Stimulated activated CD8-positive, alpha-beta memory T cell treated with anti-CD3 and anti-CD28 coated beads, Interleukin-4, amount 100 ng/mL, for 48 hours (primary cell): Measurements from ENCODE around the gene RAI1.

Experiments used
- DNase-seq: peaks from one replicate; pipeline ENCODE4 v3.0.0-alpha.2; 2020

The RAI1 gene

DNA sequence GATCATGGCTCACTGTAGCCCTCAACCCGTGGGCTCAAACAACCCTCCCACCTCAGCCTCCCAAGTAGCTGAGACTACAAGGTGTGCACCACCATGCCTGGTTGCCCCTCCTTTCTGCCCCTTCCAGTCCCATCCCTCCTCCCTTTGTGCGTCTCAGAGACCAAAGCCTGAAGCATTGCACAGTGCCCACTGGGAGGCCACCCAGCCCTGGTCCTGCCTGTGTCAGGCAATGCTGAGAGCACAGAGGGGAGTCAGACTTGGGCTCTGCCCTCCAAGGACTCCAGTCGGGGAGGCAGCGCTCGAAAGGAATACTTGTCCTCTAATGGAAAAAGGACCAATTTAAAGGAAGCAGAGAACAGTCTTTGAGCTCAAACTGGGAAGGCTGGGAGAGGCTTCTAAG, 20.4 kb downstream of the RAI1 start:
- no peak for DNase-seq

DNA sequence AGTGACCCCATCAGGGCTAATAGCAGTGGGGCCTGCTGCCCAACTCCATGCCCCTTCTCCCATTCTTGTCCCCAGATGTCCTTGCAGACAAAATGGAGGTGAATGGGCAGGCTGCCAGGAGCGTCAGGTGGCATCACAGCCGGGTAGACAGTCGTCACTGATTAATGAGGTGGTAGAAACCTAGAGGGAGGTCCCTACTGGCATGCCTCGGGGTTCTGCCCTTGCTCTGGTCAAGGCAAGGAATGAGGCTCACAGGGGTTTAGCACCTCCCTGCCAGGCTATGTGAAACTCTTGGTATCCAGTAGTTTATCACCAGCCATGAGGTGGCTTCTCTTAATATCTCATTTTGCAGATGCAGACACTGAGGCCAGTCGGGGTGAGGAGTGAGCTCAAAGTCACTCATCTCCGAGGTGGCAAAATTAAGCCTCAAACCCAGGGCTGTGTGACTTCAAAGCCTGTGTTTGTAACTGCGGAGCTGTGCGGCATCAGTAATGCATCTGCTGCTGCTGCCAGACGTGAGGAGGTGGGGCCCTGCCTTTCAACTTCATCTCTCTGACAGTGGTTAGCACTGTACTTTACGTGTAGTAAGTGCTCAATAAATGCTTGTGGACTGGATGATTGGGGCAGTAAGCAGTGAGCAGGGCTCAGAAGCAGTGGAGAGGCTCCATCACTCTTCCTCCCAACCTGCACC, 21.3 kb downstream of the RAI1 start:
- DNase-seq: no peak

DNA sequence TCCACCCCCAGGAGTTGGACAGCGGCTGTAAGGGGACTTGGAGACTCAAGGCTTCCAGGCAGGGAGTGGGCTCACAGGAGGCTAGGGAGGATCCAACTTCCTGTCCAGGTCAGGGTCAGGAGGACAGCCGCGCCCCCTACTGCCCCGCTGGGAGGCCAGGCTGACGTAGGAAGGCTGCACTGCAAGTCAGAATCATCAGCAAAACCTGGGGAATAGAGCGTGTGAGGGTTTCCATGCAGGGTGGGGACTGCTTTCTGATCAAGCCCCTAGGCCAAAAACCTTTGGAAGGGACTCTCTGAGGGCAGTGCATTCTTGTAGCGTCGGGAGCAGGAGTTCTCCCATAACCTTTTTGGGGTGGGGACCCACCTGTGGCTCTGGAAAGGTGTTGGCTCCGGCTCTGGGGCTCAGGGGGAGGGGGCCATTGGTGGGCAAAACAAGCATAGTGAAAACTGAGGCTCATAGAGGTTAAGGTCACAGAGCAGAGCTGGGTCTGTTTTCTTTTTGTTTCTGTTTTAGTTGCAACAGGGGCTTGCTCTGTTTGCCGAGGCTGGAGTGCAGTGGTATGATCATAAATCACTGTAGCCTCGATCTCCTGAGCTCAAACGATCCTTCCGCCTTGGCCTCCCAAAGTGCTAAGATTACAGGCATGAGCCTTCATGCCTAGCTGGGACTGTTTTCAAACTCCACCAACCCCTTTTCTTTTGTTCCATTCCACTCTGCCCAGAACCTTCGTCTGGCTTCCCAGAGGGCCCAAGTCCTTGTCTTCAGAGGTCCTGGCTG, 22.1 kb downstream of the RAI1 start:
- no peak for DNase-seq

DNA sequence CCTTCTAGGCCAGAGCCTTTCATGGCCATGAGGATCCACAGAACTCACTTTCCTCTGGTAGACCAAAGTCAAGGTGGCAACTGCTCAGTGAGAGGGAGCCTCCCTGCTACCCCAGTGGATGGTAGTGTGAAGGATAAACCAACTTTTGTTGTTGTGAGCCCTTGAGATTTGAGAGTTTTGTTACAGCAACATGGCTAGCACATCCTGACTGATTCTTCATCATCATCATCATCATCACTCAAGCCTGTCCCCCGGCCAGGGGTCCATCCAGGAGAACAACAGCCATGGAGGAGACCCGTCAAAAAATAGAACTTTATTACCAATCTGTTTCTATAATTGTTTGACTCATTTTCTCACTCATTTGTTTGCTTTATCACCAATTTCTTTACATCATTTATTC, 23.7 kb downstream of the RAI1 start:
- no peak for DNase-seq

DNA sequence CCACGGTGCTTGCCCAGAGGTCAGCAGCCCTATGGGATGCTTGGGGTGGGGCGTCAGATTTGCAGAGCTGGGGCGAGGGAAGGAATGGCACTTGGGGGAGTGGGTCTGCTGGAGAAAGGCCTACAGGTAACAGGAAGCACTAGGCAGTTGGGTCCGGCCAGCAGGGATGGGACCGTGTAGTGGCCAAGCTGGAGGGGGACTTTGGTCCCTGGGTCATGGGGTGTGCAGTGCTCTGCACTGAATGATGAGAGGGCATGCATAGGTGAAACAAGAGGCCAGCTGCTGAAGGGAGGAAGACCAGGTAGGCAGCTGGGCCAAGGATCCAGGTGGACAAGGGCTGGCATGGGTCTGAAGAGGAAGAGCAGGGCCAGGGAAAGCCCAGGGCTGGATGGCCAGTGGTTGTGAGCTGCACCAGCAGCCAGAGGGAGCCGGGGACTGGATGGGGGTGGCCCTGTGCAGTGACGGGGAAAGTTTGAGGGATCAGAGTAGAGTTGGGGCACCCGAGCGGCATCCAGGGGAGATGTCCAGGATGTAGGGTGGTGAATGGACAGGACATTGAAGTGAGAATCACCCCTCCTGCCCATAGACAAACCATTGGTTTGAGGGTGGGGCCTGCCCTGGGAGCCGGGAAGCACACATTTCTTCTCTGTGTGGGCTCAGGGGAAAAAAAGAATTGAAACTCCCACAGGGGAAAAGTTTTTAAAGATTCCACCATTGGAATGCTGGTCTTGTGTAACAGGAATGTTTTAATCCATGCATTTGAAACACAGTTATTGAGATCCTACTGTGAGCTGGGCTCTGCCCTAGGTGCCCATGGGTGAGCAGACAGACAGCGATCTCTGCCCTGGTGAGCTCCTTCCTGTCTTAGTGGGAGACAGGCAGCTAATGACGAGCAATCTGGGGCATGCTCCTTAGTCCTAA, 25.1 kb downstream of the RAI1 start:
- DNase-seq: no peak

DNA sequence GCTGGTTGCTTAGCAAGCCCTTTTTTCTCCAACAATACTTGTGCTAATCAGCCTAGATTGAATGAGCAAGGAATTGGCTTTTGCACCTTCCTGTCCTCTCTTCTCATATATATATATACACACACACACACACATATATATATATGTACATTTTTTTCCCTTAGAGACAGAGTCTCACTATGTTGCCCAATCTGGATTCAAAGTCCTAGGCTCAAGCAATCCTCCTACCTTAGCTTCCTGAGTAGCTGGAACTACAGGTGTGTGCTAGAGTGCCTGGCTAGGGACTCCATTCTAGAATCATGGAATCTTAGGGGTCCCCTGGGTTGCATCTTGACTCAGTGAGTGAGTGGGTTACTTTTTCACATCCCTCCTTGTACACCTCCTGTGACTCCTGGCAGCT, 27.0 kb downstream of the RAI1 start:
- no peak for DNase-seq

DNA sequence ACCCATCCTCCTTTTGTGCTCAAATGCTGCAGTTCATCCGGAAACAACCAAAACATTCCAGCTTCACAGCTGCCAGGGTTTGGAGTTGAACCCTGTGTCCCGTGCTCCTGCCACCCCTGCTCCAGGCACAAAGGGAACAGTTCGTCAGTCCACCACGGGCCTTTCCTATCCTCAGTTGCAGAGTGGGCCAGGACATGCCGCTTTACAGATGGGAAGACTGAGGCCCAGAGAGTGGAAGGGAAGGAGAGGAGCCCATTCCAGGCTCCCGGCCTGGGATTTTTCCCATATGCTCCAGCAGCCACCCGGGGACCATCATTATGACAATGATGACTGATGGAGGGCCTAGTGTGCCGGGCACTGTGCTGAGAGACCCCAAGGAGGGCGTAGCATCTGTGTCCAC, 27.6 kb downstream of the RAI1 start:
- no peak for DNase-seq

DNA sequence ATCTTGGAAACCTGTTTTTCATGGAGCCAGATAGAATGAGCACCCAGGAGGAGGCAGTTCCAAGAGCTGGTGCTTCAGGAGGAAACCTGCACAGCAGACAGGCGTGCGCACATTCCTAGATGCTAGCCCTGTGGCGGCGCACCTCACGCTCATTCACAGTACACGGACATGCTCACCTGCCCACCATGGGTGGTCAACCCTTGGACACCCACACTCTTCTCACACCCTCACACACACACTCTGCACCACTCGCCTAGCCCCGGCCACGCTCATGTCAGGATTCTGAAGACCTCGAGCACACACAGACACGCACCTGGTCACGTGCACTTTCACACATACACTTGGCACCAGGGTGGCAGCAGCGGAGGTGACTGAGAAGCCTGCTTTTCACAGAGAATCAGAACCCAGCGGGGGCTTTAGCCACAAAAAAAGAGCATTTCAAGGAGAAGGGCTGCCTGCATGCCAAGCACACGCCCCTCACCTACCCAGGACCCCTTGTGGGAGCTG, 28.6 kb downstream of the RAI1 start:
- DNase-seq: no peak

DNA sequence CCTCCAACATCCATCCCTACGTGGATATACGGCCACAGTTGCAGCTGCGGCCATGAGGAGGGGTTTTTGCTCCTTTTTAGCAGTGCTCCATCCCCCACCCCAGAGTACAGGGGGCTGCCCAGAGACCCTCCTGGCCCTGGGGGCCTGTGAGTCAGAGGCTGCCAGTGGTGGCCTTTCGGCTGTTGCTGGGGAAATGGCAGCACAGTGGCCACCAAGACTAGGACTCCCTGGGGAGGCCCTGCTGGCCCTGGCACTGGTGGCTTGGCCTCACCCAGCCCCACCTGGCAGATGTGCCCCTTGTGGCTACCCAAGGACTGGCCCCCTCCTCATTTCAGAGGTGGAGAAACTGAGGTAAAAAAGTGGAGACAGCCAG, 29.1 kb downstream of the RAI1 start:
- DNase-seq: no peak

DNA sequence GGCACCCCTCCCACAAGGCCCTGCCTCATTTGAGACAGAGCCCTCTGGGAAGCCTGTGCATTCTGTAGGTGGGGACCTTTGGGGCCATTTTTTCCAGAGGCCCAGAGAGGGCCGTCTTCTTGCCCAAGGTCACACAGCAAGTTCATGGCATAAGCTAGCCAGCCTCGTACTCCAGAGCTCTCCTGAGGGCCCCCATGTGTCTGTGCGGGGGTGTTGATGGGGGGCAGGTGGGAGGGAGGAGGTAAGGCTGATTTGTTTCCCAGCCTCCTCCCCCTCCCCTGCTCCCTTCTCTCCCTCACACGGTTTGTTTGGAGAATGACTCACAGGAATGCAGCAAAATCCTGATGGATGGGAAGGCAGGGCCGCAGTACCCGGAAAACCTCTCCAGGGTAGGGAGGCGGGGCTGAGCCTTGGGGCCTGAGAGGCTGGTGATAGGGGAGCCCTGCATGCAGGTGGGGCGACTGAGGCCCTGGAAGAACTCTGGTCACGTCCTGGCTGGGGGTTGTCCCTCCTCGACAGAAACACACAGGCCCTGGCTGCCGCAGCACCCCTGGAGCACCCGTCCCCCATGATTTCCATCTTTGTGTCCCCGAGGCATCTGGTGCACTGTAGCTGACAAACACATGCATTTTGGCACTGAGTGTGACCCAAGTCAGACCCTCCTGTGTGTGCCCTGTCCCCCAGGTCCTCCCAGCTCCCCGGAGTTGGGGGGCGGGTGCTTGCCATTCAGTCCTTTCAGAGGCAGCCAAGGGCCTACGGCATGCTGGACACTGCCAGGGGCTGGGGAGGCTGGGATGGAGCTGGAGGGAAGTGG, 29.7 kb downstream of the RAI1 start:
- DNase-seq: no peak

DNA sequence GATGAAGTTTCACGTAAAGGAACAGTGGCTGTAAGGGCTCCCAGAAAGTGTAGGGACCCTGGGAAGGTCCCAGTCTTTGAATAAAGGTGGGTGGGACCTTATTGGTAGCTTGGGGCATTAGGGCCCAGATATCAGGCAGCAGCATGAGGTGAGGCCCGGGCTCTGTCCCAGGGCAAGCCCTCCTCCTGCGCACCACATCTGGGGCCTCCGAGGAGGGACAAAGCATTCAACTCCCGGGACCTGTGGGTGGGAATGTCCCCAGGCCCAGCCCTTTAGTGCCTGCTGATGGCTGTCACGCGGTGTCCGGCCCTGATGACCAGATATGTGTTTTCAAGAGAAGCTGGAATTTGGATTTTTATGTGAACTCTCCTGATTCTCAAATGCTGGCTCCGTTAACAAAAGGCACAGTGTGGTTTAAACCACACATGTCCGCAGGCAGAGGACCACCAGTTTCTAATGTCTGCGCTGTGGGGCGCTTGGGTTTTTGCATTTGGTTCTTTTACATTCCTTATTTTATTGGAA, 30.4 kb downstream of the RAI1 start:
- no peak for DNase-seq

DNA sequence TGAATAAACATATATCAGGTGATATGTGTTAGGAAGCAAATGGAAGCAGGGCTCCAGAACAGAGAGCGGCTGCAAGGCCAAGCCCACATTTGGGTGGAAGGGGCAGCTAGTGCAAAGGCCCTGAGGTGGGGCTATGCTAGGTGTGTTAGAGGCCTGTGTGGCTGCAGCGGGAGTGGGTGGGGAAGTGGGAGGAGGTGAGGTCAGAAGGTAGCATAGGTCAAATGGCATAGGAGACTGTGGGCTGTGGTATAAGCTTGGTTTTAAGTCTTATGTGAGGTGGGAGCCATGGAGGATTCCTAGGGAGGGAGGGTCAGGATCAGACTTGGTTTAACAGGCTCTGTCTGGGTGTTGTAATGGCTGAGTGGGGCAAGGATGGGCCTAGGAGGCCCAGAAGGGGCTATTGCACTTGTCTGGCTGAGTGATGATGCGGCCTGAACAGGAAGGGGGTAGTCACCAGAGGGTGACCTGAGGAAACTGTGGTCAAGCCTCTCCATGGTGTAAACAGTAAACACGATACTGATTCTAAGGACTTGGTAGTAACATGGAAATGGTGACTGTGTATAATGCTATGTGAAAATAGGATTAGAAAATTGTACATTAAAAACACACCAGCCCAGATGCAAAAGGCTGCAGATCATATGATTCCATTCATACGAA, 31.1 kb downstream of the RAI1 start:
- DNase-seq: no peak

DNA sequence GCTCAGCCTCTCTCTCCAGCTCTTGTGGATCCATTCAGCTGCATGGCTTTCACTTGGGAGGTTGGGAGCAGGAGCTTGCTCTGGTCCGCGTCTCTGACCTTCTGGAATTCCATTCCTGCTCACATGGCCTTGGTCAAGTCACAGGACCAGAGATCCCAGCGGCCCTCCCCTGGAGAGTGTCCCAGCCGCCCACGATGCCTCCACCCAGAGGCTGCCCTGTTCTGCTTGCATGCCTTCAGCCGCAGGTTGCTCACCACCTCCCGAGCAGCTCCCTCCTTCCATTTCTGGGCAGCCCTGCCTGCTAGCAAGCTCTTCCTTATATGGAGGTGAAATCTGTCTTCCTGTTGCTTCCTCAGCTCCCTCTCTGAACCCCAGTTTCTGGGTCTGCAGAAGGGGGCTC, 32.6 kb downstream of the RAI1 start:
- no peak for DNase-seq

DNA sequence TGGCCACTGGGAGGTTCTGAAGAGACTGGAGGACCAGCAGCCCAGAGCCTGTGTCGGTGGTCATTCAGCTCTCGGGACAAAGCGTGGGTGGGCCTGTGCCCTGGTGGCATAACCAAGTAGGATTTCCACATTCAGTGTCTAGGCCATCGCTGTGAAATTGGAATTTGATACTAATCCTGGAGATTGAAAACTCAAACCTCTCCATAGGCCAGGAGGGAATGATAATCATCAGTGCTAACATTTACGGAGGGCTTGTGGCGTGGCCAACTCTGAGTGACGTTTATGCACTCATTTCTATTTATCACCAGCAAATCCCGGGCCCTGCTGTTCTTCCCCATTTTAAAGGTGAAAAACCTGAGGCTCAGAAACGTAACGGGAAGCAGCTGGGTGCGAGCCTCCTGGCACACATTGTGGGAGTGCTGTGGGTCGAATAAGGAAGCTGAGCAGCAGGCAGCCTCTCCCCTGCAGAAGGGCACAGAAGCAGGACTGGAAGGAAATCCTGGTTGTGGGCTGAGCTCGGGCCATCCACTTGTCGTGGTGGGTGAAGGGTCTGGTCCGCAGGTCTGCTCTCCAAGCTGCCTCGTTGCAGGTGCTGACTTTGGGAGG, 33.1 kb downstream of the RAI1 start:
- no peak for DNase-seq

DNA sequence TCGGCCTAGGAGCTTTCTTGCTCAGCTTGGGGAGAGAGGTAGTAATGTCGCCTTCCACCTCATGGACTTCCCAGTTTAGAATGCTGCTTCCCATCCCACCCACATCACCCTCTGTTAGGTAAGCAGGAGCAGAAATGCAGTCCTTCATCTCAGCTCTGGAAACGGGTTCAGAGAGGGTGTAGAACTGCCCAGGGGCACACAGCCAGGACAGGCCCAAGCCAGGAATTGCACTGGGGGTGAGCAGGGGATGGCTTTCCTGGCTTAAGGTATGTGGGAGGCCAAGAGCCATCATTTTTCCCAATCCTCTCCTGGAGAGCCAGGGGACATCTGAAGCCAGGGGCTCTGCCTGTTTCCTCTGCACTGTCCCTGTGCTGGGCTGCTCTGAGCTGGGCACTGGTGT, 33.6 kb downstream of the RAI1 start:
- DNase-seq: no peak

DNA sequence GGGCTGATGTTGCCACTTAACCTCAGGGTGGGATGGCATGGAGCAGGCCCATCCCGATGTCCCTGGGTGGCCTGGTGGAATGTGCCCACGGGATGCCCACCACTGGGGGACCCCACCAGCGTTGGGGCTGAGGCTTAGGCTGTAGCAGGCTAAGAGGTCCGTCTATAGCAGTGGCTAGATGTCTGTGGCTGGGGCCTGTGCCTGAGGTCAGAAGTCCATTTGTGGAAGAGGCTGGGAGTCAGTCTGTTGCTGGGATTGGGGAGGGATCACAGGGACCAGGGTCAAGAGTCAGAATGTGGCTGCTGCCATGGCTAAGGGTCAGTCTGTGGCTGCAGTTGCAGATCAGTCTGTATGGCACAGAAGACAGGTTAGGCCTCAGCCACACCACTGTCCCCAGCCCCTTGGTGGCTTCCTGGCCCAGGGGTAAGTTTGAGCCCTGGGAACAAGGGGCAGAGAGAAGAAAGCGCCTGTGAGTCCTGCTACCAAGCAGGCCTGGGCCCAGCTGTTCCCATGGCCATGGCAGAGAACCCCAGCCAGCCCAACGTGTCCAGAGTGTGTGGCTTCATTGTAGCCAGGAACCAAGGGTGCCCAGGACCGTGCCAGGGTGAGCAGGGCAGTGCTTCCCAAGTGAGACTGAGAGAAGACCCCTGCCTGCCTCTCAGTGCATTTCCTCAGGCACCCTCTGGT, 35.7 kb downstream of the RAI1 start:
- DNase-seq: no peak

DNA sequence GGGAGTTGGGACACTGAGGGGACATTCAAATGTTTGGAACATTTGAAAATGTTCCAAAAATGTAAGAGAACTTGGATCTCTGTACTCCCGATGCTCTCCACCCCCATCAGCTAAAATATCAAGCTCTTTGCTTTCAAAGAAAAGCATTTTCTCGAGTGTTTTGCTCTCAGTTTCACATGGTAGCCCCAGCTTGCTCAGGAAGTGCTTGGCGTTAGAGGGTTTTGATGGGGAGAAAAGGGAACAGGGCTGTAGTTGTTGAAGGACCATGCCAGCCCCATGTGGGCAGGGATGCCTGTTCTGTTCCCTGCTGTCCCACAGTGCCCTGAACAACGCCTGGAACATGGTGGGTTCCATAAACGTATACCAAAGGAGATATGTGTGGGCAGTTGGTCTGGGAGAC, 37.0 kb downstream of the RAI1 start:
- DNase-seq: no peak

DNA sequence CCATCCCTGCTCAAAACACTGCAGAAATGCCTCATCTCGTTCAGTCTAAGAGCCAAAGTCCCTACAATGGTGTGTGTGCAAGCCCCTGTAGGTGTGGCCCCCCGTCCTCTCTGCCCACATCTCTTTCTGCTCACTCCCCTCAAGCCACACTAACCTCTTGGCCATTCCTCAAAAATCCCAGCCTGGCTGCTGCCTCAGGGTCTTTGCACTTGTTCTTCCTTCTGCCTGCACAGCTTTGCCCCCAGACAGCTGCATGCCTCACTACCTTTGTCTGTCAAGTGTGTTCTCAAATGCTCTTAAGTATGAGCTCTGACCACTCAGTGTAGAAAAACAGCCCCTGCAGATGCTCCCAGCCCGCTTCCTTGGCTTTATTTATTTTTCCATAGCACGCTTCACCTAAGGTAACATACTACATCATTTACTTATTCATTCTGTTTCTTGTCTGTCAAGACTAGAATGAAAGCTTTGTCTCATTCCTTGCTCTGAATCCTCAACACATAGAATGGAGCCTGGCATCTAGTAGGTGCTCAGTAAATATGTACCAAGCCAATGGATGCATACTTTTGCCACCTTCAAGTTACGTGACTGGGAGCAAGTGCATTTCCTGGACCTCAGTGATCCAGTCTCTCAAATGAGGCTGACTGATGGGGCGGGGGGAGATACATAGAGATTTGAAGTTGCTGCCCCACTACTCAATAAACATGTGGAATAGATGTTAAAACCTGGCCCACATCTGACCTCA, 38.1 kb downstream of the RAI1 start:
- DNase-seq: no peak

DNA sequence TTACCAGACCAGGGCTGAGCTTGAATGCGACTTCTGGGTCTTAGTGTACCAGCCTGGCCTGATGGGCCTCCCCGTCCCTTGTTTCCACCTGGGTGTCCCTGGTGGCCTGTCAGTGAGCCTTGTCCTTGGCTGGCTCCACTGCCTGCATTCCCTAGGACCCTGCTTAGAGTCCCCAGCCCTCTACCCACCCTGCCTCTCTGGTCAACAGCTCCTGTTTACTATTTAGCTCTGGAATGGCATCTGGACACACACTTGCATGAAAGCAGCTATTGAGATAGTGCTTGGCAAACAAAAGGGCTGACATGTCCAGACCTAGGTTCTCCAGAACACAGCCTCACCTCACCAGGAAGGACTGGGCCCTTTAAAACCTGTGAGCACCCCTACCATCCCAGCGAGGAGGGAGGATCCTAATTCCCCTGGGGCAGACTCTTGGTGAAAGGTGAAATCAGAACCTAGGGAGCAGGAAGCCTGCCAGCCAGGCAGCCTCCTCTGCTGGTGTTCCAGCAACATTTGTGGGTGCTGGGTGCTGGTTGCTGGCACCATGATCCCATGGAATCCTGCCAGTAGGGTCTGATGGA, 38.8 kb downstream of the RAI1 start:
- DNase-seq: no peak
